BLaER1 treated with 17β-estradiol and CSF1 and Interleukin-3, amounts not matched to agents 10 nM and 100 nM (cell line): ENCODE measurements around the gene SIDT2.

Experiments used
- H3K27ac ChIP-seq, 11 experiments: shearing (Covaris generic); formaldehyde crosslinking; 2 replicates each; pipeline ENCODE4 v1.8.1; 2022
- H3K27me3 ChIP-seq, 11 experiments: shearing (Covaris generic); formaldehyde crosslinking; 2 replicates each; pipeline ENCODE4 v1.8.1; 2022
- H3K36me3 ChIP-seq, 11 experiments: shearing (Covaris generic); formaldehyde crosslinking; 2 replicates each; pipeline ENCODE4 v1.8.1; 2022
- H3K4me1 ChIP-seq, 10 experiments: shearing (Covaris generic); formaldehyde crosslinking; 2 replicates each; pipeline ENCODE4 v1.8.1; 2022
- H3K4me2 ChIP-seq, 11 experiments: shearing (Covaris generic); formaldehyde crosslinking; 2 replicates each; pipeline ENCODE4 v1.8.1; 2022
- H3K4me3 ChIP-seq, 10 experiments: shearing (Covaris generic); formaldehyde crosslinking; 2 replicates each; pipeline ENCODE4 v1.8.1; 2022
- H3K9ac ChIP-seq, 11 experiments: shearing (Covaris generic); formaldehyde crosslinking; 2 replicates each; pipeline ENCODE4 v1.8.1; 2022
- H3K9me3 ChIP-seq, 11 experiments: shearing (Covaris generic); formaldehyde crosslinking; replicated peaks in 1 of 11; 2 replicates each; pipeline ENCODE4 v1.8.1; 2022
- H4K20me1 ChIP-seq, 11 experiments: shearing (Covaris generic); formaldehyde crosslinking; 2 replicates each; pipeline ENCODE4 v1.8.1; 2022
- Cebpa-rat ChIP-seq, 11 experiments: shearing (Covaris generic); IDR thresholded peaks; 2 replicates each; pipeline ENCODE4 v1.8.1; 2022

The SIDT2 gene

GRCh38 chr11:117226388-117227385 is 48.1 kb downstream of the SIDT2 start:
- Histone ChIP-seq H3K36me3 (peaks cover 77 to 86% (median 81%) of the 10 kb centered on the region in 11 experiments), H3K4me3 (no peak overlapping the region), H3K4me1 (peaks cover 21 to 26% (median 24%) of the 10 kb centered on the region in 10 experiments), H3K27ac (no peak overlapping the region), H3K9ac (0 out of 22 replicates have a peak overlapping the region, but pooled peaks of 1 of the 11 experiments have one; percentile 16), H3K27me3 (no peaks in the 10 kb centered on the region), H3K9me3 (no peaks in the 10 kb centered on the region), H4K20me1 (peaks cover 0 to 61% (median 21%) of the 10 kb centered on the region in 11 experiments; a peak in 18 of 22 replicates), H3K4me2 (no peak overlapping the region)
- no peak for TF ChIP-seq Cebpa-rat (IDR thresholded peaks at IDR 0.05)

GRCh38 chr11:117228091-117228490 is 49.5 kb downstream of the SIDT2 start:
- Histone ChIP-seq H3K36me3 (peaks cover 63 to 72% (median 66%) of the 10 kb centered on the region in 11 experiments), H3K9me3 (no peaks in the 10 kb centered on the region)
- TF ChIP-seq Cebpa-rat (IDR thresholded peaks at IDR 0.05), result no peak

GRCh38 chr11:117229411-117229810 is 50.9 kb downstream of the SIDT2 start:
- Histone ChIP-seq H3K4me2 (peak overlapping the region; percentile 92 to 100 (median 96)), H3K36me3 (peaks cover 50 to 59% (median 53%) of the 10 kb centered on the region in 11 experiments), H3K27me3 (no peaks in the 10 kb centered on the region), H3K9ac (peak overlapping the region in 10 of 11 experiments; percentile 25 to 95 (median 90); a peak in 18 of 22 replicates), H3K9me3 (no peaks in the 10 kb centered on the region), H3K4me3 (peak overlapping the region in 3 of 10 experiments; percentile 90 to 98 (median 94); a peak in 1 of 20 replicates), H3K4me1 (peaks cover 35 to 39% (median 37%) of the 10 kb centered on the region in 10 experiments), H3K27ac (peak overlapping the region in 9 of 11 experiments; percentile 29 to 95 (median 88); a peak in 12 of 22 replicates), H4K20me1 (peaks cover 0 to 51% (median 21%) of the 10 kb centered on the region in 11 experiments; a peak in 18 of 22 replicates)
- TF ChIP-seq Cebpa-rat (IDR thresholded peaks at IDR 0.05), result no peak

More at GRCh38 chr11:117228091-117228490, 49.5 kb downstream of the SIDT2 start:
- Histone ChIP-seq H3K4me3 (no peak overlapping the region), H3K4me1 (peaks cover 23 to 27% (median 25%) of the 10 kb centered on the region in 10 experiments), H3K27ac (no peak overlapping the region), H4K20me1 (peaks cover 0 to 54% (median 21%) of the 10 kb centered on the region in 11 experiments; a peak in 18 of 22 replicates), H3K27me3 (no peaks in the 10 kb centered on the region), H3K9ac (no peak overlapping the region; a peak in 1 of 22 replicates), H3K4me2 (no peak overlapping the region)

DNA sequence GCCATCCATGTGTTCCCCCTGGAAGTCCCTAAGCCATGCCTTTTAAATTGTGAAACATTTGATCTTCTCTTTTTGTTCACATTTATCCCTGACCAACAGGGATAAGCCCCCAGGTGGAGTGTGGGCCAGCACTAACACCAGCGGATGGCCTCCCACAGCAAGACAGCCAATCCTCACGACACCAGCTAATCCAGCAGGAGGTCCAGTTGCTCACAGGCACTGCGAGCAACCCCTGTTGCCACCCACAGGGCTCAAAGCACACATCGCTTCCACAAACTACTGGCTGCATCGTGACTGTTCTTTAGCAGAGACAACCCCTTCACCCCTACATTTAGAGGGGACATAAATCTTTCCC is 51.4 kb downstream of the SIDT2 start:
- Histone ChIP-seq H3K27ac (peak overlapping the region in 10 of 11 experiments; percentile 86 to 95 (median 90); a peak in 19 of 22 replicates), H3K36me3 (peaks cover 45 to 54% (median 48%) of the 10 kb centered on the region in 11 experiments), H4K20me1 (peaks cover 0 to 51% (median 21%) of the 10 kb centered on the region in 11 experiments; a peak in 18 of 22 replicates), H3K9me3 (no peaks in the 10 kb centered on the region), H3K4me1 (peaks cover 35 to 40% (median 38%) of the 10 kb centered on the region in 10 experiments), H3K4me3 (peak overlapping the region in 9 of 10 experiments; percentile 79 to 99 (median 93); a peak in 14 of 20 replicates), H3K27me3 (no peaks in the 10 kb centered on the region), H3K9ac (peak overlapping the region; percentile 84 to 95 (median 90); a peak in 20 of 22 replicates), H3K4me2 (peak overlapping the region; percentile 92 to 100 (median 96))
- no peak for TF ChIP-seq Cebpa-rat (IDR thresholded peaks at IDR 0.05)

DNA sequence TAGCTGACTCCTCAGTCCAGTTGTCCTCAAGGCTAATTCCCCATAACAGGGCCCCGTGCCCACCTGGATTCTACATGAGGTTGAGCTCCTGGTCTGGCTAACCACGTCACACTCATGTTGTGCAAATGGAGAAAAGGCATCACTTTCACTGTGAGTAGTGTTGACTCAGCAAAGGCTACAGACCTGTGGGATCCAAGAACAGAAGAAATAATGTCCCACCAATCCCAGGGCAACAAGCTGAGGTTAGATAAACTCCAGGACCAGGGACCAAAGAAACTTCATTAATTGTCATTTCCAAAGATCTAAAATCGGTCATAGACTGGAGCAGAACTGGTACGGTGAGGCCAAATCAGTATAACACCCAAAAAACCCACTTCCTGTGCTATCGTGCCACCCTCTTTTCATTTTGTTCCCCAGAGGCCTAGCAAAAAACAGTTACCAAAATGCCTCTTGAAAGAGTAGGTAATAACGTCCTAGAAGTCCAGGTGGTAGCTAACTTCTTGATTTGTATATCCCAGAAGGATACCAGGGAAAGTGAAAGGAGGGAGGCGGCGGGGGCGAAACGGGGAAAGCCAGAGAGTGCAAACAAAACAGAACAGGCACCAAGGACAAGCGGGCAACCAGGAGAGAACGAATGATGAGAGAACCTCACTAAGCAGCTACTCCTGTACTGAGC is 51.9 kb downstream of the SIDT2 start:
- Histone ChIP-seq H3K9me3 (no peaks in the 10 kb centered on the region), H3K27me3 (no peaks in the 10 kb centered on the region), H4K20me1 (peaks cover 0 to 51% (median 21%) of the 10 kb centered on the region in 11 experiments; a peak in 18 of 22 replicates), H3K9ac (peak overlapping the region; percentile 84 to 95 (median 90)), H3K36me3 (peaks cover 41 to 49% (median 44%) of the 10 kb centered on the region in 11 experiments), H3K4me3 (peak overlapping the region; percentile 79 to 99 (median 92)), H3K4me2 (peak overlapping the region; percentile 92 to 100 (median 96)), H3K4me1 (peaks cover 35 to 40% (median 38%) of the 10 kb centered on the region in 10 experiments), H3K27ac (peak overlapping the region; percentile 29 to 95 (median 89); a peak in 21 of 22 replicates)
- TF ChIP-seq Cebpa-rat (IDR thresholded peaks at IDR 0.05), result no peak

DNA sequence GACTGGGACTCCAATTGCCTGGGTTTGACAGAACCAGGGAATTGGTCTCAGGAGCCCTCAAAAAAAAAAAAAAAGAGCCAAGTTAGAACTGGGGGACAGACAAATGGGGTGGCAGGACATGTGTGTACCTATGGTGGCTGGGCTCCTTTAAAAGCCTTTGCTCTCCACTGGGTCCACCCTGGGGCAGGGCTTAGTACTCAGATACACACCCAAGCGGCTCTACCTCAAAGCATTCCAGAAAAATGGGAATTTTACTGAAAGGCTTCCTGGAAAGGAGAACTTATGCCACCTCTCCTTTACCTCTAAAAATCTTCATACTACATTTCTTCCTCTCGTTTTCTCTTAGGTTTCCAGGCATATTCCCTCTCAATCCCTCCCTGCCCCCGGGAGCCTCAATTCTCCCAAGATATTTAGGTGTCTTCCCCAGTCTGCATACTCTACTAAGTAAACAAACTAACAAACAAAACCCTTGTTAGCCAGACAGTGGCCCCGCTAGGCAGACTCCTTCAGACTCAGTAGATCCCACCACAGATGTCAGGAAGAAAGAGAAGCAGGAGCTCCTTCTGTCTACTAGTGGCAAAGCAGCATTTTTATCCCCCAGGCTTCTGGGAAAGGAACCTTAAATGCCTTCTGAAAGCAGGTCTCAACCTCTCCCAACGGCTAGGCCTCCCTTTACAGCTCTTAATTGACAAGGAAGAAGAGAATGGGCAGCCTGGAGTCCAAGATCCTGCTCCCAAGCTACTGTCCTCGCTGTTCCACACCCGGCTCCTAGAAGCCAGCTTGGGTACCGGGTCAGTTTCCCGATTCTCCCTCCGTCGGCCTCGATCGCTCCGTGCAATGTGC is 52.7 kb downstream of the SIDT2 start:
- Histone ChIP-seq H3K9me3 (no peaks in the 10 kb centered on the region), H4K20me1 (peaks cover 0 to 51% (median 21%) of the 10 kb centered on the region in 11 experiments; a peak in 18 of 22 replicates), H3K4me2 (peak overlapping the region; percentile 92 to 100 (median 96)), H3K4me3 (peak overlapping the region; percentile 79 to 99 (median 92)), H3K9ac (peak overlapping the region; percentile 84 to 95 (median 90)), H3K27ac (peak overlapping the region; percentile 75 to 95 (median 89)), H3K4me1 (peaks cover 35 to 40% (median 38%) of the 10 kb centered on the region in 10 experiments), H3K27me3 (no peaks in the 10 kb centered on the region), H3K36me3 (peaks cover 33 to 46% (median 39%) of the 10 kb centered on the region in 11 experiments)
- no peak for TF ChIP-seq Cebpa-rat (IDR thresholded peaks at IDR 0.05)

DNA sequence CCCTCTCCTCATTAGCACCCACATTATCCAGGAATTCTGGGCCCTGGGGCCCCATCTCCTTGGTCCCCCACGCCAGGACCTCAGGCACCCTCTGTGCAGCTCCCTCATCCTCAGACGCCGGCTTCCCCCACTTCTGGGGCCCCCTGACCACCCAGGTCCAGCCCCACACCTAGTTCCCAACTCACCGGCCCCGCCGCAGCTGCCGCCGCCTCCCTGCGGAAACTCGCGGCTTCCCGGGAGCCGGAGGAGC is 53.2 kb downstream of the SIDT2 start, which contains the start of gene PCSK7:
PCSK7 (minus strand) TSS at position 232 of the 250 bp plus-strand sequence. CDS start 2,229 bp downstream, outside the sequence.
- no peaks in the 10 kb centered on the region for H3K27me3 ChIP-seq
- peak within 1 kb of the TSS; percentile 75 to 95 (median 89) for H3K27ac ChIP-seq

More for the DNA sequence above, 53.2 kb downstream of the SIDT2 start, which contains the start of gene PCSK7:
- H3K4me3 ChIP-seq, result peak within 1 kb of the TSS; percentile 79 to 99 (median 92)
- H3K4me2 ChIP-seq, result peak within 1 kb of the TSS; percentile 95 to 100 (median 99)
- peaks cover 31 to 47% (median 42%) of the 10 kb centered on the region in 11 experiments for H3K36me3 ChIP-seq
- peaks cover 0 to 49% (median 21%) of the 10 kb centered on the region in 11 experiments; a peak in 18 of 22 replicates for H4K20me1 ChIP-seq
- no peaks in the 10 kb centered on the region for H3K9me3 ChIP-seq
- no peak for TF ChIP-seq Cebpa-rat (IDR thresholded peaks at IDR 0.05)
- peak within 1 kb of the TSS; percentile 84 to 95 (median 90) for H3K9ac ChIP-seq
- peaks cover 35 to 40% (median 38%) of the 10 kb centered on the region in 10 experiments for H3K4me1 ChIP-seq
